SK-N-MC (cell line): ENCODE measurements around the gene SERP2.
"Not testable (repeated sequence)": the region's sequence is repeated elsewhere in the genome, so short reads cannot be mapped to it uniquely, and the experiment has no call there.

Experiments
- DNase-seq: peaks from one replicate; pipeline ENCODE4 v3.0.0-alpha.2; 2011; ENCODE audit warnings: low read depth, low spot score
- H3K27ac ChIP-seq: fragments of 200-600 bp; sonication (generic); 2 replicates; pipeline ENCODE4 v1.5.1; 2016; ENCODE audit warnings: mixed run types
- H3K36me3 ChIP-seq: fragments of 200-600 bp; sonication (generic); 2 replicates; pipeline ENCODE4 v1.6.1; 2017; ENCODE audit warnings: antibody characterized with exemption, low read length, mixed read lengths; ENCODE audit not compliant: insufficient read depth
- H3K4me3 ChIP-seq: fragments of 200-600 bp; sonication (generic); 2 replicates; pipeline ENCODE4 v1.5.1; 2016
- H3K9ac ChIP-seq: fragments of 200-600 bp; sonication (generic); 2 replicates; pipeline ENCODE4 v1.8.0; 2017; ENCODE audit warnings: mixed run types, mixed read lengths; ENCODE audit not compliant: insufficient read length
- H3K9me3 ChIP-seq: fragments of 200-600 bp; sonication (generic); 2 replicates; pipeline ENCODE4 v1.6.1; 2017; ENCODE audit warnings: low read depth, mild to moderate bottlenecking, antibody characterized with exemption, low read length, moderate library complexity, mixed read lengths
- EZH2 ChIP-seq: fragments of 200-600 bp; sonication (generic); IDR thresholded peaks from one replicate; pipeline ENCODE4 v1.6.1; 2017; ENCODE audit warnings: antibody characterized with exemption
- FOXP2 ChIP-seq: optimal IDR thresholded peaks from 2 replicates; pipeline ENCODE3; 2011; ENCODE audit warnings: mild to moderate bottlenecking, moderate library complexity; ENCODE audit not compliant: insufficient read depth; ENCODE audit errors: extremely low read length, control extremely low read depth
- POLR2AphosphoS5 ChIP-seq: IDR thresholded peaks from 2 replicates; pipeline ENCODE4 v1.6.1; 2012; ENCODE audit warnings: mild to moderate bottlenecking, low read depth, low read length, borderline replicate concordance

The SERP2 gene

DNA sequence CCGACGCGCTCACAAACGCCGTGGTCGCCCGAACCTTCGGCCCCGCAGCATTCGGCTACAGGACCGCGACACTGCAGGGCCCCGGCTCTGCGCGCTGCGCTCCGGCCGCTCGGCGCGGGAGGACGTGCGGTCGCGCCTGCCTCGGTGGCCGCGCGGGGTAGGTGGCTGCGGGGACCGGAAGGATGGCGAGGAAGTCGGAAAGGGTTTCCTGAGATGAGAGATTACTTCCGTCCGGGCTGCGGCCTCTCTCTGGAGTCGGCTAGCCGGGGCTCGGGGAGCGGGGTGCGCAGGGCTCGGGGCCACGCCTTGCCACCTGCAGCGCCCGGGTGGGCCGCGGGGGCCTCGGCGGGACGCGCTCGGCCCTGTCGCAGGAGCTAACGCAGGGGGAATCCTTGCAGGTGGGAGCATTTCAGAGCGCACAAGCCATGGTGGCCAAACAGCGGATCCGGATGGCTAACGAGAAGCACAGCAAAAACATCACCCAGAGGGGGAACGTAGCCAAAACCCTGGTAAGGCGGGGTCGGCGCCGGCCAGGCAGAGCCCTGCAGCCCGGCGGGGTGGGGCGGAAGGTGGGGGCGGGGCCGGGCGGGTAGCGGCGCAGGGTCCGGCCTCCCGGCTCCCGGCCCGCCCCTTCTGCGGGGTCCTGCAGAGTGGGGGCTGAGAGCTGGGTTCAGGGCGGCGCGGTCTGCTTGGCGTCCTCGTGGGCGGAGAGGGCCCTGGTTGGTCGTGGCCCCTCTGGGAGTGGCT lies at the start of gene SERP2:
TSS of gene SERP2 (plus strand) at position 224 of the 747 bp plus-strand sequence. CDS start at position 426, 202 bp downstream.
- DNase-seq: no peak
- Histone ChIP-seq H3K4me3 (no peak within 1 kb of the TSS), H3K9me3 (no peaks in the 10 kb centered on the region), H3K36me3 (no peaks in the 10 kb centered on the region), H3K27ac (no peak within 1 kb of the TSS), H3K9ac (no peak within 1 kb of the TSS)
- no peak for TF ChIP-seq FOXP2
- no peak for TF ChIP-seq POLR2AphosphoS5
- TF ChIP-seq EZH2: no peak

DNA sequence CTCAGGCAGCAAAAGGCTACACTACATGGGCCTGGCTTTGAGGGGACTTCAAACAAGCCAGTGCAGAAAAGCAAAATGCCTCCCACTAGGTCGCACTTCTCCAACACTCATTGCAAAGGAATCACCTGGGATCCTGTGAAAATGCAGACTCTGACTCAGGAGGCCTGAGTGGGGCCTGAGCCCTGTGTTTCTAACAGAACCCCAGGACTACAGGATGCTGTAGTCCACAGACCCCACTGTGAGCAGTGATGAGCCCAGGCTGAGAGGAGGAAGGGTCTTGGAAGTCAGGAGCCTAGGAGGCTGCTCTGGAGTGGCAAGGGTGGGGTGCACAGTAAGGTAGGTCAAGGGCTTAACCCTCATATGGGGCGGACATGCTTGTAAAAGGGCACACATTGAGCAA lies 46.7 kb upstream of the SERP2 start:
- H3K27ac ChIP-seq: no peak overlapping the region
- no peak for DNase-seq
- no peak for TF ChIP-seq EZH2
- TF ChIP-seq FOXP2: no peak
- no peak for TF ChIP-seq POLR2AphosphoS5
- H3K9ac ChIP-seq: no peak overlapping the region
- no peaks in the 10 kb centered on the region for H3K9me3 ChIP-seq
- no peaks in the 10 kb centered on the region for H3K36me3 ChIP-seq
- H3K4me3 ChIP-seq: no peak overlapping the region

DNA sequence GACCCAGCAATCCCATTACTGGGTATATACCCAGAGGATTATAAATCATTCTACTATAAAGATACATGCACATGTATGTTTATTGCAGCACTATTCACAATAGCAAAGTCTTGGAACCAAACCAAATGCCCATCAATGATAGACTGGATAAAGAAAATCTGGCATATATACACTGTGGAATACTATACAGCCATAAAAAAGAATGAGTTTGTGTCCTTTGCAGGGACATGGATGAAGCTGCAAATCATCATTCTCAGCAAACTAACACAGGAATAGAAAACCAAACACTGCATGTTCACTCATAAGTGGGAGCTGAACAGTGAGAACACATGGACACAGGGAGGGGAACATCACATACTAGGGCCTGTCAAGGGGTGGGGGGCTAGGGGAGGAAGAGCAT lies 44.6 kb upstream of the SERP2 start:
- H3K27ac ChIP-seq, H3K9me3 ChIP-seq, H3K9ac ChIP-seq, H3K4me3 ChIP-seq, DNase-seq, H3K36me3 ChIP-seq: not testable (repeated sequence)

DNA sequence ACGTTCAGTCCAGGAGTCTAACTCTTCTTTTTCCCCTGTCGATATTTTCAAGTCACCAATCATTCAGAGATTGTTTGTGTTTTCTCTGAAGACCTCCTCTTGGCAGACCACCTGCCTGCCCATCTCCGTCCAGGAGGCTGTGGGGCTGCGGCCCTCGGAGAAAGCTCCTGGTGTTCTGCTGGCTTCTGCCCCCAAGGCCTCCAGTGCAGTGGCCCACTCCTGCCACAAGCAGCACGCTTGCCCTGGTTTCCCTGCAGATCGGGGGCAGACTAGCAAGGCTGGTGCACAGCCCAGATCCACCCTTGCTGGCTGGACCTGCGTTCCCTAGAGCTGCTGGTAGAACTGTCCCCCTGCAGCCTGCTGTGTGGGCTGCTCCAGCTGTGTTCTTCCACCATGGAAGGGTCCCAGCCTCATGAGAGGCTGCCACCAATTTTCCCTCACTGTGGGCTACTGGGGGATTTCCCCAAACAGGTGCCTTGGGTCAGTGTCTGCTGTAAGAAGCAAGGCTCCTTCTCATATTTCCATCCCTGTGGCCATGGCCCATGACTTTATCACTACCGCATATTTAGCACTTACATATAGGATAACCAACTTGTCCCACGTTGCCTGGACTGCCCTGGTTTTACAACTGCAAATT lies 43.6 kb upstream of the SERP2 start:
- Histone ChIP-seq H3K9ac (no peak overlapping the region), H3K4me3 (no peak overlapping the region), H3K9me3 (no peaks in the 10 kb centered on the region), H3K36me3 (no peaks in the 10 kb centered on the region), H3K27ac (no peak overlapping the region)
- no peak for TF ChIP-seq EZH2
- no peak for TF ChIP-seq FOXP2
- TF ChIP-seq POLR2AphosphoS5: no peak
- no peak for DNase-seq

DNA sequence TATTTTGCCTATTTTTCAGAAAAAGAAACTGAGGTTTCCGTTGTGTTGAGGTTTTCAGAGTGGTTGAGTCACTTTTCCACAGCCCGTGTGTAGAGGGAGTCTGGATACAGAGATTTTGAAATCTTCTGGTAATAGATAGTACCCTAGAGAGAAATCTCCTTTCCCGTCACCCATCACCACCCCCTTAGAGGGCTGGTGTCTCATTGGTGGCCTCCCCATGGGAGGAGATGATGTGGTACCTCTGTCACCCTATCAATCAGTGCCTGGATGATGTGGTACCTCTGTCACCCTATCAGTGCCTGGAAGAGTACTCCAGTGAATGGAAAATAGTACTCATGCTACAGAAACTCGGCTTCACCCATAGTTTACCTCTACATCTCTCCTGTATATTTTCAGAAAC lies 42.2 kb upstream of the SERP2 start:
- peak overlapping the region; percentile 97 for H3K27ac ChIP-seq
- peak overlapping the region; percentile 73 for H3K4me3 ChIP-seq
- H3K9me3 ChIP-seq: no peaks in the 10 kb centered on the region
- TF ChIP-seq POLR2AphosphoS5: no peak
- TF ChIP-seq FOXP2: no peak
- no peak for TF ChIP-seq EZH2
- H3K36me3 ChIP-seq: no peaks in the 10 kb centered on the region
- DNase-seq: no peak
- H3K9ac ChIP-seq: peak overlapping the region; percentile 52

DNA sequence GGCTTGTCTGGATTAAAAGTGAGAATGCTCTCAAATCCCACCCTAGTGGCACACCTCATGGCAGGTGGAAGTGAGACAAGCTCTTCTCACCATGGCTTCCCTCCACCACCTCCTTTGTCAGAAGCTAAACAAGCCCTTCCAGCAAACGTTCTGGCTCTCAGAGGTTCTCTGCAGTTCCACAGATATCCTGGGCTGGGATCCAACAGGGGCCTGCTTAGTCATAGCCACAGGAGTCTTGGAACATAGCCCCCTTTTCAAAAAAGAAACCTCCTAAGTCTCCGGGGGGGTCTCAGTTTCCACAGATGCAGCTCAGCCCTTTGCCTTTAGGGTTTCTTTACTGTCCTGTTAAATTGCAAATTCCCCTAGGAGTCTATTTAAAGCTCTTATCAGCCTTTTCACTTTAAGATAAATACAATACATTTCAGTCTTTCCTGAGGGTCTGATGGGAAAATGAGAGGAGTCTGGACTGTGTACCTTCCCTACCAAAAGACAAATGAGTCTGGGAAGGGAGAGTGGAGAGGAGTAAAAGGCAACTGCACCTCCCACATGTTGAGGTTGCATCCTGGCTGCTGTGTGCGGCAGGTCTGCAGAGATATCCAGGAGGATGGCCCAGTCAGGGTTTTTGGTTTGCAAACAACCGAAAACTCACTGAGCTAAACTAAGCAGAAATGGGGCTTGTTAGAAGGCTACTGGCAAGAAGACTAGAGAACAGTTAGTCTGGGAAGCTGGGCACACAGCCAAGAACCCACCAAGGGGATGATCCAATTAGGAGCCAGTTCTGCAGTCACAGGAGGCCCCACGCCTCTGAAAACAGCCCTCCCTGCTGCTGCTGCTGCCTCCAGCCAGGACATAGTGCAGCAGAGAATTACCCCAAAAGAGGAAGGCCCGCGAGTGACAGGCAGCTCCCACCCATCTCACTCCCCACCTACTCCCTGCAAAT lies 41.4 kb upstream of the SERP2 start:
- Histone ChIP-seq H3K9me3 (no peaks in the 10 kb centered on the region), H3K4me3 (peak overlapping the region; percentile 73), H3K36me3 (no peaks in the 10 kb centered on the region), H3K27ac (peak overlapping the region; percentile 97), H3K9ac (peak overlapping the region; percentile 52)
- peak; percentile 84 for DNase-seq
- TF ChIP-seq POLR2AphosphoS5 (no peak; the same call in 1 of the 2 replicates), EZH2 (no peak), FOXP2 (no peak)

DNA sequence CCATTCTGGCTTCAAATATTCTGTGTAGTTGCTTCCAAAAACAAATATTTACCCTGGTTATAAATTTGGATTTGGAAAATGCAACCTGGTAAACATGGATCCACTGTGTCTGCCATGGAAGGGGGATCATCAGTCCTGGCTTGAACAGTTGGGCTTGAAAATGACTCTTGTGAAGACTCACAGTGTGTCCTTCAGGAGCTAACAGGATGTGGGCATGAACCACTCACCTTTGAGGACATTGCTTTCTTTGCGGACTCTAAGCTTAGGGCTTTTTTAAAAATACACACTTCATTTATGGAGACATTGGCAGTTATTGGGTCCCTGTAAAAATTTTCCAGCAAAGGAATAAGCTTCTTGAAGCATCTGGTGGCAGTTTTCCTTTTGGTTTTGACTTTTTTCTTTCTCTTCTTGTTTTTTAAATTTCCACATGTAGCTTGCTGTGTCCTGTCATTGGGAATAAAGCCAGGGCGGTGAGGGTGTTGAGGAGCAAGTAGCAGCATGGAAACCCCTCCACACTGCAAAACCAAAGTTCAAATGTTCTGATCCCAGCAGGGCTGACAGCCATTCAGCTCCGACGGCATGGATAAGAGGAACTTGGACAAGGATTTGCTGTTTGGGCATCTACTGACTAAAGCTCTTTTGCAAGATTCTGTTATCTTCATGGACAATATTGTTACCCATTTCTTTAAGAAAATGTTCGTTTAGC lies 39.5 kb upstream of the SERP2 start:
- H3K9me3 ChIP-seq: no peaks in the 10 kb centered on the region
- no peak for DNase-seq
- no peaks in the 10 kb centered on the region for H3K36me3 ChIP-seq
- TF ChIP-seq FOXP2 (no peak), EZH2 (no peak)
- H3K9ac ChIP-seq: no peak overlapping the region
- H3K4me3 ChIP-seq: no peak overlapping the region
- no peak overlapping the region for H3K27ac ChIP-seq

DNA sequence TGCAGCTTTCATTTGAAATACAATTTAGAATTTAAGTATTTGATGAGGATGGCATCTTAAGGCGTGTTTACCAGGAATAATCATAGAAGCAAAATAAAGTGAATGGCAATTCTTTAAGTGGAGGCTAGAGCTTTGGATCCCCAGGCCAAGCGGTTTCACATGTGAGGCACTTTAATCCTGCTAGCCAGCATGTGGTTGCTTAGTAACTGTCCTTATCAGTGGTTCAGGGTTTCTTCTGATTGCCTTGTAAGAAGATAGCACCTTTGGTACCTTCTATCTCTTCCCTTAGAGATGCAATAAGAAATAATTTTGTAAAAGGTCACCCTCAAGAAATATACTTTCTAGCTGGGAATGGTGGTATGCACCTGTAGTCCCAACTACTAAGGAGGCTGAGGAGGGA lies 38.9 kb upstream of the SERP2 start:
- Histone ChIP-seq H3K9me3 (no peaks in the 10 kb centered on the region), H3K27ac (no peak overlapping the region), H3K4me3 (no peak overlapping the region), H3K9ac (no peak overlapping the region), H3K36me3 (no peaks in the 10 kb centered on the region)
- DNase-seq: no peak
- no peak for TF ChIP-seq POLR2AphosphoS5
- no peak for TF ChIP-seq EZH2
- TF ChIP-seq FOXP2: no peak
